Measurements from ENCODE around the gene SARNP.
"Not testable (repeated sequence)": the region's sequence is repeated elsewhere in the genome, so short reads cannot be mapped to it uniquely, and the experiment has no call there.

The SARNP gene

DNA sequence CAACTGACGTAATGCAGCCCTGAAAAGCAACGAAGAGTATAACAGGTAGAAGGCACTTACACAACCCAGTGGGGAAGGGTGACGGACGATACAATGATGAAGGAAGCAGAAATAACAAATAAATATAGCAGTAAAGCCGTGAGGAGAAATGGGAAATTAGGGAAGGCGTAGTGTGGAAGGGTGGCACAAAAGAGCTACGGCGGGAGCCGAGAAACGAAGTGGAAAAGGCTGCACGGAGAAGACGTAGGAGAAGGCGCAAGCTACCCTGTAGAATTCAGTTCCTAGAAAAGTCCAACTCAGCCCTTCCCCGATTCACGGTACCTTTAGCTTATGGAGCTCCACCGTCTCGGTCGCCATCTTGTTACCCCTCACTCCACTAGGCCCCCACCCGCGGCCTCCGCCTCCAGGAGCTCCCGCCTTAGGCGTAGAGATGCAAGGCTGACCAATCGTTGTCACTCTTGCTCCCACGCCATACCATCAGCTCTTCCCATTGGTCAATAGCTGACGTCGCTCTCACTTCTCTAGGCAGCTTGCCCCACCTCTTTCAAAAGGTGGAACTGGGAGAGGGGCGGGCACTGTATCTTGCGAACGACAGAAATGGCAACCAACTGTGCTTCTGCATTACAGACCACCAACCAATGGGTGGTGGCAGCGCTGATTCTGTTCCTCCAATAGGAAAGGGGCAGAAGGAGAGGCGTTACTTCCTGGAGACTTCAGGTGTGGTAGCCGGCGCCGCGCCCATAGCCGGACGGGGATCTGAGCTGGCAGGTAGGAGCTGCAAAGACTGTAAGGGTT lies at the start of gene SARNP, which contains the start of gene ORMDL2:
TSS of gene SARNP (minus strand) at position 380 of the 795 bp plus-strand sequence. CDS start at position 357, 23 bp downstream.
TSS of gene ORMDL2 (plus strand) at position 697 of the 795 bp plus-strand sequence. CDS start 959 bp downstream, outside the sequence.
- no peaks in the 10 kb centered on the region for H3K9me3 Mint-ChIP-seq

GRCh38 chr12:55866454-55867004 lies 49.0 kb upstream of the SARNP start:
- H3K4me3 Mint-ChIP-seq; H3K27ac Mint-ChIP-seq; H3K9me3 Mint-ChIP-seq; H3K36me3 Mint-ChIP-seq (ENCODE audit: low read depth); H3K4me1 Mint-ChIP-seq (ENCODE audit: low read depth); H3K27me3 Mint-ChIP-seq; DNase-seq: not testable (repeated sequence)

More for the DNA sequence above, at the start of gene SARNP, which contains the start of gene ORMDL2:
- Mint-ChIP-seq H3K4me1 (ENCODE audit: low read depth) (peaks cover 55% of the 10 kb centered on the region), H3K27me3 (no peaks in the 10 kb centered on the region), H3K4me3 (no peak within 1 kb of the TSS), H3K27ac (no peak within 1 kb of the TSS), H3K36me3 (ENCODE audit: low read depth) (peaks cover 35% of the 10 kb centered on the region)
- DNase-seq: peak; percentile 90

GRCh38 chr12:55865327-55865726 lies 47.8 kb upstream of the SARNP start:
- H3K27ac Mint-ChIP-seq: no peak overlapping the region
- DNase-seq: no peak
- H3K4me3 Mint-ChIP-seq: no peak overlapping the region
- no peaks in the 10 kb centered on the region for H3K36me3 Mint-ChIP-seq (ENCODE audit: low read depth)
- no peaks in the 10 kb centered on the region for H3K27me3 Mint-ChIP-seq
- H3K9me3 Mint-ChIP-seq: peaks cover 4% of the 10 kb centered on the region
- no peaks in the 10 kb centered on the region for H3K4me1 Mint-ChIP-seq (ENCODE audit: low read depth)

GRCh38 chr12:55862931-55863330 lies 45.4 kb upstream of the SARNP start:
- not testable (repeated sequence) for H3K4me1 Mint-ChIP-seq (ENCODE audit: low read depth); H3K27ac Mint-ChIP-seq; H3K36me3 Mint-ChIP-seq (ENCODE audit: low read depth); H3K4me3 Mint-ChIP-seq; DNase-seq; H3K9me3 Mint-ChIP-seq; H3K27me3 Mint-ChIP-seq

DNA sequence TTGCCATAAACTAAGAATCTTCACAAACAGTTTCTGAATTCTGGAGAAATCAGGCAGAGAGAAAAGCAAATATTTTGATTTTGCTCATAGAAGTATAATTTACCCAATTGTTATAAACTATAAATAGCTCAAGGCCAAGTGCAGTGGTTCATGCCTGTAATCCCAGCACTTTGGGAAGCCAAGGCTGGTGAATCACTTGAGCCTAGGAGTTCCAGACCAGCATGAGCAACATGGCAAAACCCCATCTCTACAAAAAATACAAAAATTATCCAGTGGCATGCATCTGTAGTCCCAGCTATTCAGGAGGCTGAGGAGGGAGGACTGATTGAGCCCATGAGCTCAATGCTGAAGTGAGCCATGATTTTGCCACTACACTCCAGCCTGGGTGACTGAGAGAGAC lies 44.8 kb upstream of the SARNP start:
- H3K27ac Mint-ChIP-seq: no peak overlapping the region
- H3K4me1 Mint-ChIP-seq (ENCODE audit: low read depth): no peaks in the 10 kb centered on the region
- no peak overlapping the region for H3K4me3 Mint-ChIP-seq
- H3K27me3 Mint-ChIP-seq: no peaks in the 10 kb centered on the region
- no peaks in the 10 kb centered on the region for H3K36me3 Mint-ChIP-seq (ENCODE audit: low read depth)
- peaks cover 4% of the 10 kb centered on the region for H3K9me3 Mint-ChIP-seq
- no peak for DNase-seq

DNA sequence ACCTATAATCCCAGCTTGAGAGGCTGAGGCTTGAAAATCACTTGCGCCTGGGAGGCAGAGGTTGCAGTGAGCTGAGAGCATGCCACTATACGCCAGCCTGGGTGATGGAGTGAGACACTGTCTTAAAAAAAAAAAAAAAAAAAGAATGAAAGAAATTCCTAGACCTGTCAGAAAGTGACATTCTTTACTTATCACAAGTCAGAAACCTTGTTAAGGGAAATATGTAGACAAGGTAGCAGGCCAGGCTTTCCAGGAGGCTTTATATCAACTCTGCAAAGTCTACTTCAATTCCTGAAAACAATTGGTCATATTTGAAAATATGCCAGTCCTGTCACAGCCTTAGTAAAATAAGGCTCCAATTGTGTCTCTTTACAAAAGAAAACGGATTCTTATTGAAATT lies 44.3 kb upstream of the SARNP start:
- no peak for DNase-seq
- Mint-ChIP-seq H3K4me3 (no peak overlapping the region), H3K27me3 (no peaks in the 10 kb centered on the region), H3K27ac (no peak overlapping the region), H3K36me3 (ENCODE audit: low read depth) (no peaks in the 10 kb centered on the region), H3K4me1 (ENCODE audit: low read depth) (no peaks in the 10 kb centered on the region), H3K9me3 (peaks cover 4% of the 10 kb centered on the region)

GRCh38 chr12:55861396-55861795 lies 43.9 kb upstream of the SARNP start:
- peaks cover 4% of the 10 kb centered on the region for H3K9me3 Mint-ChIP-seq
- no peak overlapping the region for H3K27ac Mint-ChIP-seq
- DNase-seq: no peak
- H3K36me3 Mint-ChIP-seq (ENCODE audit: low read depth): no peaks in the 10 kb centered on the region
- H3K4me3 Mint-ChIP-seq: no peak overlapping the region
- H3K4me1 Mint-ChIP-seq (ENCODE audit: low read depth): no peaks in the 10 kb centered on the region
- H3K27me3 Mint-ChIP-seq: no peaks in the 10 kb centered on the region

DNA sequence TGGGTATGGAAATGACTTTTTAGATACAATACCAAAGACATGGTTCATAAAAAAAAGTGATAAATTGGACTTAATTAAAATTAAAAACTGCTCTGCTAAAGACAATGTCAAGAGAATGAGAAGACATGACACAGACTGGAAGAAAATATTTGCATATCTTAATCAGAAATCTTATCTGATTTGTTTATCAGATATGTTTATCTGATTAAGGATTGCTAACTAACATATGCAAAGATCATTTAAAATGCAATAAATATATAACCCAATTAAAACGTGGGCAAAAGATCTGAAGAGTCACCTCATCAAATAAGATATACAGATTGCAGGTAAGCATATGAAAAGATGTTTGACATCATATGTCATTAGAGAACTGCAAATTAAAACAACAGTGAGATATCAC lies 35.2 kb upstream of the SARNP start:
- H3K27ac Mint-ChIP-seq: no peak overlapping the region
- peaks cover 4% of the 10 kb centered on the region for H3K4me1 Mint-ChIP-seq (ENCODE audit: low read depth)
- H3K4me3 Mint-ChIP-seq: no peak overlapping the region
- no peaks in the 10 kb centered on the region for H3K9me3 Mint-ChIP-seq
- DNase-seq: no peak
- H3K36me3 Mint-ChIP-seq (ENCODE audit: low read depth): no peaks in the 10 kb centered on the region
- H3K27me3 Mint-ChIP-seq: peaks cover 4% of the 10 kb centered on the region

- Mint-ChIP-seq H3K9me3 (no peaks in the 10 kb centered on the region), H3K27me3 (peaks cover 4% of the 10 kb centered on the region), H3K4me1 (ENCODE audit: low read depth) (peaks cover 14% of the 10 kb centered on the region), H3K27ac (no peak overlapping the region), H3K36me3 (ENCODE audit: low read depth) (no peaks in the 10 kb centered on the region), H3K4me3 (no peak overlapping the region)
- no peak for DNase-seq
Measured at GRCh38 chr12:55850893-55851292, 33.4 kb upstream of the SARNP start.

- no peak overlapping the region for H3K27ac Mint-ChIP-seq
- H3K4me3 Mint-ChIP-seq: no peak overlapping the region
- H3K4me1 Mint-ChIP-seq (ENCODE audit: low read depth): peaks cover 14% of the 10 kb centered on the region
- no peak for DNase-seq
- peaks cover 4% of the 10 kb centered on the region for H3K27me3 Mint-ChIP-seq
- H3K36me3 Mint-ChIP-seq (ENCODE audit: low read depth): no peaks in the 10 kb centered on the region
- H3K9me3 Mint-ChIP-seq: no peaks in the 10 kb centered on the region
Measured at GRCh38 chr12:55850401-55850800, 32.9 kb upstream of the SARNP start.

GRCh38 chr12:55849616-55850343 lies 32.3 kb upstream of the SARNP start:
- H3K4me1 Mint-ChIP-seq (ENCODE audit: low read depth): peaks cover 14% of the 10 kb centered on the region
- no peaks in the 10 kb centered on the region for H3K9me3 Mint-ChIP-seq
- H3K36me3 Mint-ChIP-seq (ENCODE audit: low read depth): no peaks in the 10 kb centered on the region
- H3K4me3 Mint-ChIP-seq: no peak overlapping the region
- peaks cover 4% of the 10 kb centered on the region for H3K27me3 Mint-ChIP-seq
- DNase-seq: no peak
- H3K27ac Mint-ChIP-seq: no peak overlapping the region

- no peaks in the 10 kb centered on the region for H3K36me3 Mint-ChIP-seq (ENCODE audit: low read depth)
- H3K27me3 Mint-ChIP-seq: peaks cover 4% of the 10 kb centered on the region
- H3K9me3 Mint-ChIP-seq: no peaks in the 10 kb centered on the region
- H3K27ac Mint-ChIP-seq: peak overlapping the region; percentile 87
- H3K4me3 Mint-ChIP-seq: peak overlapping the region; percentile 36
- H3K4me1 Mint-ChIP-seq (ENCODE audit: low read depth): peaks cover 14% of the 10 kb centered on the region
- no peak for DNase-seq
Measured at GRCh38 chr12:55847603-55848291, 30.2 kb upstream of the SARNP start.

GRCh38 chr12:55847033-55847432 lies 29.5 kb upstream of the SARNP start:
- Mint-ChIP-seq H3K4me3 (peak overlapping the region; percentile 36), H3K36me3 (ENCODE audit: low read depth) (no peaks in the 10 kb centered on the region), H3K27ac (peak overlapping the region; percentile 87), H3K27me3 (peaks cover 1% of the 10 kb centered on the region), H3K4me1 (ENCODE audit: low read depth) (peaks cover 14% of the 10 kb centered on the region), H3K9me3 (no peaks in the 10 kb centered on the region)
- no peak for DNase-seq

DNA sequence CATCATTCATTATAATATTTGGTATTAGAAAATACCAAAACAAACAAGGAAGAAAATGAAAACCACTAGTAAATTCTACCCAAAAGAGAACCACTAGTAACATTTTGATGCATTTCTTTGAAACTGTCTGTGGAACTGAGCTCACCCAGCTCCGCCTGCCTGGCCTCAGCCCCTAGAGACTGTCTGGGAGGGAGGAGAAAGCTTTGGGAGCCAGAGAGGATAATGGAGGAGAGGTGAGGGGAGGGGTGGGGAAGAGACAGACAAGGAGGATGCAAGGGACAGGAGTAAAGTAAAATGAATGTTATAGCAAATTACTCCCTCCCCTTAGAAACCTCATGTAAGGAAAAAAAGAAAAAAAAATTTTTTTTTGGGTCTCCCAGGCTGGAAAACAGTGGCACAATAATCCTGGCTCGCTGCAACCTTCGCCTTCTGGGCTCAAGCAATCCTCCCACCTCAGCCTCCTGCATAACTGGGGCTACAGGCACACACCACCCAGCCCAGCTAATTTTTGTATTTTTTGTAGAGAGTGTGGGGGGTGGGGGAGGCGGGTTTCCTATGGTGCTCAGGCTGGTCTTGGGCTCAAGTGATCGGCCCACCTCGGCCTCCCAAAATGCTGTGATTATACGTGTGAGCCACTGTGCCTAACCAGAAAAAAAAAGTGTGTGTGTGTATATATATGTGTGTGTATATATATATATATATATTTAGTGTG lies 28.4 kb upstream of the SARNP start:
- no peak overlapping the region for H3K27ac Mint-ChIP-seq
- H3K9me3 Mint-ChIP-seq: no peaks in the 10 kb centered on the region
- DNase-seq: no peak
- H3K27me3 Mint-ChIP-seq: no peaks in the 10 kb centered on the region
- no peak overlapping the region for H3K4me3 Mint-ChIP-seq
- H3K36me3 Mint-ChIP-seq (ENCODE audit: low read depth): no peaks in the 10 kb centered on the region
- peaks cover 14% of the 10 kb centered on the region for H3K4me1 Mint-ChIP-seq (ENCODE audit: low read depth)
